Loucy (cell line): ENCODE results near the gene PEX5L.

Experiments
- EZH2phosphoT487 ChIP-seq: fragments of 200-600 bp; IDR thresholded peaks from 2 replicates; pipeline ENCODE4 v1.6.1; 2018; ENCODE audit warnings: antibody characterized with exemption, mild to moderate bottlenecking, moderate library complexity, borderline replicate concordance
- TF ChIP-seq, protein P1 (sequence below): fragments of 200-600 bp; sonication (generic); conservative IDR thresholded peaks from 2 replicates; pipeline ENCODE4 v1.5.1; 2014; ENCODE audit warnings: mild to moderate bottlenecking, antibody characterized with exemption, low read length

- TF ChIP-seq, protein P1, sequence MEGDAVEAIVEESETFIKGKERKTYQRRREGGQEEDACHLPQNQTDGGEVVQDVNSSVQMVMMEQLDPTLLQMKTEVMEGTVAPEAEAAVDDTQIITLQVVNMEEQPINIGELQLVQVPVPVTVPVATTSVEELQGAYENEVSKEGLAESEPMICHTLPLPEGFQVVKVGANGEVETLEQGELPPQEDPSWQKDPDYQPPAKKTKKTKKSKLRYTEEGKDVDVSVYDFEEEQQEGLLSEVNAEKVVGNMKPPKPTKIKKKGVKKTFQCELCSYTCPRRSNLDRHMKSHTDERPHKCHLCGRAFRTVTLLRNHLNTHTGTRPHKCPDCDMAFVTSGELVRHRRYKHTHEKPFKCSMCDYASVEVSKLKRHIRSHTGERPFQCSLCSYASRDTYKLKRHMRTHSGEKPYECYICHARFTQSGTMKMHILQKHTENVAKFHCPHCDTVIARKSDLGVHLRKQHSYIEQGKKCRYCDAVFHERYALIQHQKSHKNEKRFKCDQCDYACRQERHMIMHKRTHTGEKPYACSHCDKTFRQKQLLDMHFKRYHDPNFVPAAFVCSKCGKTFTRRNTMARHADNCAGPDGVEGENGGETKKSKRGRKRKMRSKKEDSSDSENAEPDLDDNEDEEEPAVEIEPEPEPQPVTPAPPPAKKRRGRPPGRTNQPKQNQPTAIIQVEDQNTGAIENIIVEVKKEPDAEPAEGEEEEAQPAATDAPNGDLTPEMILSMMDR = no peak
- no peak for TF ChIP-seq EZH2phosphoT487
Observed at GRCh38 chr3:179794355-179794754, 242.4 kb downstream of the PEX5L start.
